NCI-H1417 (cell line): Measurements from ENCODE around the gene PLB1.

ENCODE experiments used
- DNase-seq, 3 experiments: peaks; one replicate each; lab custom pipeline; 2025; lab: John Stamatoyannopoulos, UW

PLB1 gene, protein sequence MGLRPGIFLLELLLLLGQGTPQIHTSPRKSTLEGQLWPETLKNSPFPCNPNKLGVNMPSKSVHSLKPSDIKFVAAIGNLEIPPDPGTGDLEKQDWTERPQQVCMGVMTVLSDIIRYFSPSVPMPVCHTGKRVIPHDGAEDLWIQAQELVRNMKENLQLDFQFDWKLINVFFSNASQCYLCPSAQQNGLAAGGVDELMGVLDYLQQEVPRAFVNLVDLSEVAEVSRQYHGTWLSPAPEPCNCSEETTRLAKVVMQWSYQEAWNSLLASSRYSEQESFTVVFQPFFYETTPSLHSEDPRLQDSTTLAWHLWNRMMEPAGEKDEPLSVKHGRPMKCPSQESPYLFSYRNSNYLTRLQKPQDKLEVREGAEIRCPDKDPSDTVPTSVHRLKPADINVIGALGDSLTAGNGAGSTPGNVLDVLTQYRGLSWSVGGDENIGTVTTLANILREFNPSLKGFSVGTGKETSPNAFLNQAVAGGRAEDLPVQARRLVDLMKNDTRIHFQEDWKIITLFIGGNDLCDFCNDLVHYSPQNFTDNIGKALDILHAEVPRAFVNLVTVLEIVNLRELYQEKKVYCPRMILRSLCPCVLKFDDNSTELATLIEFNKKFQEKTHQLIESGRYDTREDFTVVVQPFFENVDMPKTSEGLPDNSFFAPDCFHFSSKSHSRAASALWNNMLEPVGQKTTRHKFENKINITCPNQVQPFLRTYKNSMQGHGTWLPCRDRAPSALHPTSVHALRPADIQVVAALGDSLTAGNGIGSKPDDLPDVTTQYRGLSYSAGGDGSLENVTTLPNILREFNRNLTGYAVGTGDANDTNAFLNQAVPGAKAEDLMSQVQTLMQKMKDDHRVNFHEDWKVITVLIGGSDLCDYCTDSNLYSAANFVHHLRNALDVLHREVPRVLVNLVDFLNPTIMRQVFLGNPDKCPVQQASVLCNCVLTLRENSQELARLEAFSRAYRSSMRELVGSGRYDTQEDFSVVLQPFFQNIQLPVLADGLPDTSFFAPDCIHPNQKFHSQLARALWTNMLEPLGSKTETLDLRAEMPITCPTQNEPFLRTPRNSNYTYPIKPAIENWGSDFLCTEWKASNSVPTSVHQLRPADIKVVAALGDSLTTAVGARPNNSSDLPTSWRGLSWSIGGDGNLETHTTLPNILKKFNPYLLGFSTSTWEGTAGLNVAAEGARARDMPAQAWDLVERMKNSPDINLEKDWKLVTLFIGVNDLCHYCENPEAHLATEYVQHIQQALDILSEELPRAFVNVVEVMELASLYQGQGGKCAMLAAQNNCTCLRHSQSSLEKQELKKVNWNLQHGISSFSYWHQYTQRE (N-terminal part only)

DNA sequence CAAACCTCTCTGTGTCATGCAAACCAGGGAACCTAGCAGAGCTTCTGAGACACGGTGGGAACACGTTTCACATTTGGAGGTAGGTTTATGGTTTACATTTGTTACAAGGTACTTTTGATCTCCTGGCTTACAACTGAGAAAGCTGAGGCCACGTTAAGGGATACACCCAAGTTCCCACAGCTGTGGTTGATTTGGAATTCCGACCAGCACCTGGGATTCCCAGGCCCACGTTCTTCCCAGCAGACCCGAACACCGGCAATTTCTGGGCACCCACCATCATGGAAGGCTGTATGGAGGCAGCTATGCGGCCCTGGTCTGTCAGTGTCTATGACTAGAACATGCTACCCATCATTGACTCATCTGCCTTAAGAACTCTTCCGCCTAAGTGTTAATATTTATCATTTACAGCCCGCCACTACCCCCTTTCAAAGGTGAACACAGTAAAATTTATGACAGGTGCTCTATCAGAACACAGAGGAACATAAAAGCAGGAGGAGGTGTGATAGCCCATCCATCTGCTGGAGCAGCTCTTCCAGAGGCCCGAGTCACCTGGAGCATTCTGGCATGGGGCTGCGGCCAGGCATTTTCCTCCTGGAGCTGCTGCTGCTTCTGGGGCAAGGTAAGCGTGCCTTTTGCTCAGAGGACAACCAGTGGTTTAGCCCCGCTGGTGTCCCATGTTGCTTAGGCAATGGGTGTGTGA is at the start of gene PLB1:
Gene PLB1 (plus strand): TSS at position 510 of the 700 bp plus-strand sequence. CDS start 55 bp downstream, at position 565.
- no peak for DNase-seq

DNA sequence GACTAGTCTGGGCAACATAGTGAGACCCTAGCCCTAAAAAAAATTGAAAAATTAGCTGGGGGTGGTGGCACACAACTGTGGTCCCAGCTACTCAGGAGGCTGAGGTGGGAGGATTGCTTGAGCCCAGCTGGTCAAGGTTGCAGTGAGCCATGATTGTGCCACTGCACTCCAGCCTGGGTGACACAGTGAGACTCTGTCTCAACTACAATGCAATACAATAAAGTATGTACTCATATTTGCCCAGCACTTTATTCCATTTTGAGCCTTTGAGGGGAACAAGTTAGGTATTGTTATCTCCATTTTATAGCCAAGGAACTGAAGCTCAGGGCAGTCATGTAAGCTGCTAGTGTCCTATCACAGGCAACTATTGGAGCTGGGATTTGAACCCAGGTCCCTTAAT is 49.3 kb upstream of the PLB1 start:
- no peak for DNase-seq

DNA sequence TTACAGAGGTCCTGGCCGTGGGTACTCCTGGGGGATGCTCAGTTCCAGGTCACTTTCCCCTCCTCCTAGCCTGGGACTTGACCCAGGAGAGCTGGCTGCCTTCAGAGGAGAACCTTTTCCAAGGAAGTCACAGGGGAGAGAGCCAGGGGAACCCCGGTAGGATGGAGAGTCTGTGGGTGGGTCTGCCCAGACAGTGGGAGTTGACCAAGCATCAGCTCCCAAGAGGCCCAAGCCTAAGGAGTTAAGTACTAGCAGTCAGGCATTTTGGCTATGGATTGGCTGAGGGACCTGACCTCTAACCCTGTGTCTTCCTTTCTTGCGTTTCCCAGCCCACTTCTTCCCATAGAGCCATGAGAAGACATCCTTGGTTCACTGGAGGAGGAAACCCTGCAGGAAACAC is 48.8 kb upstream of the PLB1 start:
- DNase-seq = no peak

DNA sequence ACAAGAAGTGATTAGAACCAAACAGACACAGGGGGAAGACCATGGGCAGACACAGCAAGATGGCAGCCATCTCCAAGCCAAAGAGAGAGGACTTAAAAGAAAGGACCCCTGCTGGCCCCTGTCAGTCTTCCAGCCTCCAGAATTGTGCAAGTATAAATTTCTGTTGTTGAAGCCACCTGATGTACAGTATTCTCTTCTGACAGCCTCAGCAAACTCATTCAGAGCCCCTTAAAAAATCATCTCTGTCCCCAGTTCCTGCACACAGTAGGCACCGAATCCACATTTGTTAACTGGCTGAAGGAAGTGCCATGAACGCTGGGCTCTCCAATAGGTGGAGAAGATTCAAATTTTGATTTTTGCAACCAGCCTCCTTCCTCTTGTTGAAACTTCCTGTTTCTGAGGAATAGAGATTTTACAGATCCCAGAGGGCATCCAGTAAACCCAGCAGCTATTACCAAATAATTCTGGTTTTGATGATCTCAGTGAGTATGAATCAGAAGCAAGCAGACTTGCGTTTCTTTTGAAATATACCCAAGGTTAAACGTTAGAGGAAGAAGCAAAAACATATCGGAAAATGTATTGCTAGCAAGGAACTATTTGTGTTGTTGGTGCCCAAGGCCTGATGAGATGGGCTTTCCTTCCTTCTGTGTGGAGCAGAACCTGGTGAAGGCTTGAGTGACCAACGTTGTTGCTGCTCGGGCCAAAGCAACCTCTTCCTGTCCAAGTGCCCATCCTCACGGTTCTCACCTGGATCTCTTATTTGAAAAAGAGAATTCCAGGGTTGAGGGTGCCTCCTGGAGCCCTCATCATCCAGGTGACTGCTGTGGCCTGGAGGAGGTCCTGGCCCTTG is 47.7 kb upstream of the PLB1 start:
- no peak for DNase-seq

DNA sequence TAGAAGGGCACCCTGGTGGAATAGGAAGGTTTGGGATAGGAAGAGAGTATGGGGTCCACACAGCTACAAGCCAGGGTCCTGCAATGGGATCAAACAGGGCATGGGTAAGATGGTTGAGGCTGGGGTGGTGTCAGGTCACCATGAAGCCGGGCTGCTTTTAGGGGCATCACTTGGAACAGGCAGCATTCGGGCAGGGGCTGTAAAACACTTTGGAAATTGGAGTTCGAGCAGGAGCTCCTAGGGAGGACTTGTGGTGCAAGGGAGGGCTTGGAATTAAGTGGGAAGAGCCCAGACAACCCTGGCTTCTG is 47.1 kb upstream of the PLB1 start:
- no peak for DNase-seq

DNA sequence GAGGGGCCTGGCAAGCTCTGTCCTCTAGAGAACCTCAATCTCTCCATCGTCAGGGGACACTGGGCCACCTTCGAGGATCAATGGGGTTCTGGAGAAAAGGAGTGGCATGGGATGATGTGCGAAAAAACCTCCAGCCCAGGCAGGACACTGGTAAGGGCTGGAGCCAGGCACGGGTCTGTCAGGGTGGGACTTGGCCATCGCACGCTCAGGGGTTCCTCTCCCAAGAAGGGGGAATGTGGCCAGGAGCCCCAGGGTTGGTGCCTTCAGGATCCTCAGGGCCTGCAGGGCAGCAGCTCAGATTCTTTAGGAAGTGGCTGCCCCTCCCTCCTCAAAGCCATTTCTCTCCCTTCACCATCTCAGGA is 46.8 kb upstream of the PLB1 start:
- DNase-seq = no peak

DNA sequence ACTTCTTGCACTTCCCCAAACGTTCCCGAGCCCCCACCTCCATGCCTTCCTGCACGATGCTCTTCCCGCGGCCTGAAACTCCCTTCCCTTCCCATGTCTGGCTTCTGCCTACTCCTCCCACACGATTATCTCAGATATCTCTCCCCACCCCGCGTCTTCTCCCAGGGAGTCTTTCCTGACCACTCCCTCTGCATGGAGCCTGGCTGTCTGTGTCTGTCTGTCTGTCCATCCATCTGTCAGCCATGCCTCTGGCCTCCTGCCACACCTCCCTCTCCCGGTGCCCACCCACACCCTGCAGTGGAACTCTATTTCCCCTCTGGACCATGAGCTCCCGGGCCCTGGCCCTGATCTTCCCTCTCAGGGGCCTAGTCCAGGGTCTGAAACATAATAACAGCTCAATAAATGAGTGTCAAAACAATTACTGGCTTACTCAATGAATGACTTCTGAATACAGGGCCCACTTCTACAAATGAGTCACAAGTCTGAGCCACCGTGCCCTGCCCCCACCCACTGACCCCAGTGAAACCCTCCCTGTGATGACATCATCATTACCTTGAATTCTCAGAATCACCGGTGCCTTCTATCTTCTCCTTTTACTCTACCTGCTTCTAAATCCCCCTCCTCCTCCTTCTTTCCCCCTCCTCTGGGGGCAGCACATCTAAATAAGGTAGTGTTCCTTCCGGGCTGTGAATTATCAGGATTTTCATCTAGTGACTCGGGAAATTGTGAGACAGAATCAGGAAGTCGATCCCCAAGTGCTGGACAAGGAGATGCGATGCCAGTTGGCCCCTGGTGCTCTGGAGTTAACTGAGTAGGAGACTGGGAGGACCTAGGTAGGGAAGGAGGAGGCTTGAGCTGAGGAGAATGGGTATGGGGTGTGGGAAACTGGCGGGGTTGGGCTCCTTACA is 46.1 kb upstream of the PLB1 start:
- no peak for DNase-seq

DNA sequence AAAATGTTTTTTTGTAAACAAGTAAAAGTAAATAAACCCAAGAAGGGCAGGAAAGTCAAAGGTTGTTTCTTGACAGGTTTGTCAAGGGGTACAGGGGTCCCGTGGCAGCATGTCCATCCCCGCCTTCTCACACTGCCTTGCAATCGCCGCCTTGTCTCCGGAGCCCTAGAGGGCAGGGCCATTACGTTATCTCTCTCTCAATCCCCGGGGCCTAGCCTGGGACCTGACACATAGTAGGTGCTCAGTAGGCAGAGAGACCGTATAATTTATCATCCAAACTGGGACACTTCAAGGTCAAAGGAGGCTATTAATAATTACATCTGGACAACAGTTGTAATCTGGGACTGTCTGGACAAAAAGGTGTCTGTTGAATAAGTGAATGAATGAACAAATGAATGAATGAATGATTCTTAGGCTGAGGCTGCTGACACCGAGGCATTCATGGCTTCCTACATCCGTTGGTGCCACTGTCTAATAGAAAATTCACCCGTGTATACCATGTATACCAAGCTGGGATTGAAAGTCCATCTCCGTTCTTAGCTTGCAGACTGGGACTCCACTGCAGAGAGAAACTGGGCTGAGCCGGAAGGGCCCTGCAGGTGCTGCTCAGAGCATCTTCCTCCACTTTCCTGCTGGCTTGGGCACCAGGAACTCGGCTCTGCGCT is 44.8 kb upstream of the PLB1 start:
- DNase-seq = no peak

DNA sequence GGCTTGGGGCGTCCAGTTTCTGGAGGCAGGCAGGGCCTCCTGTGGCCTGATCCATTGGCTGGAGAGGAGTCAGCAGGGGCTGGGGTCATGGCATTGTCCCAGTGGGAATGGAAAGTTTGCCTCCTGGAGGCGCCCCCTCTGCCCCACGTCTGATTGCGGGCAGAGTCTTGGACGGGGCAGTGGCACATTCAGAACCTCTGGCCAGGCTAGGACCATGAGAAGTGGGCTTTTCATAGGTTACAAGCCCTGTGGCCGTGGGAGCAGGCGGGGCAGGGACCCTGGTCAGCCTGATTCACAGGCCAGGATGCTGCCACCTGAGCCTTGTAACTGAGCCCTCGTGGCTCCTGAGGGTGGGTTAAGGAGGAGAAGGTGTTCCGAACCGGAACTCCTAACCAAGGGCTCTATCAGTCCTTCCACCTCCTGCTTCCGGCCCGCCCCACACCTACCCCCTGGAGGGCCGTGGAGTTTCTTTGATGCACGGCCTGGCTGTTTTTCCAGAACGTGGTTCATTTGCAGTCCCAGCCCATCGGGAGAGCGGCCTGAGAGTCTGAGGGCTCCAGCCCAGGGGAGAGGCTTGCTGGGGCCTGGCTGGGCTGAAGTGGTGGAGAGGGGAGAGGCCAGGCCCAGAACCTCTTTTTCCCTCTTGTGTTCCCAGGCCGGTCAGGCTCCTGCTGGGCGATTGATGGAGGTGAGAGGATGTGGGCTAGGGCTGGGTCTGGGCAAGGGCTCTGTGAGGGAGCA is 43.9 kb upstream of the PLB1 start:
- no peak for DNase-seq

DNA sequence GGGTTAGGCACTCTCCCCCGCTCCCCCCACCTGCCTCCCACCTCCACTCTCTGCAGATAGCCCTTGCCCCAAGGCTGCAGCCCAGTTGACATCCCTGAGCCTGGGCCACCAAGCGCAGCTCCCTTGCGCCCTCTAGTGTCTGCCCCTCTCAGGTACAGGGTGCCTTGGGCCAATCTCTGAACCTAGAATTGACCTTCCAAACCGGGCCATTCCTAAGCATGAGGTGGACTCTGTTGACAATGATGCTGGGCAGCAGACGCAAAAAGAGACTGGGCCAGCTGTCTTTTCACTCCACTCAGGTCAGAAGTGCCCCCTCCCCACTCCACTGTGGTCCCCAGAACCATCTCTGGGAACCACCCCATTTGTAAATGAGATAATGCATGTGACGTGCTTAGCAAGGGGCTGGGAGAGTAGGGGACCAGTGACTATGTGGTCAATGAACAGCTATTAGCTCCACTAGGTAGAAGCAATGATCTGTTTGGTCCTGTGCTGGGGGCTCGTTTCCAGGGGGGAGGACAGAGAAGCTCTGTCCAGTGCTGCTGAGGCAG is 43.3 kb upstream of the PLB1 start:
- peak; percentile 22 to 69 (median 39) for DNase-seq

DNA sequence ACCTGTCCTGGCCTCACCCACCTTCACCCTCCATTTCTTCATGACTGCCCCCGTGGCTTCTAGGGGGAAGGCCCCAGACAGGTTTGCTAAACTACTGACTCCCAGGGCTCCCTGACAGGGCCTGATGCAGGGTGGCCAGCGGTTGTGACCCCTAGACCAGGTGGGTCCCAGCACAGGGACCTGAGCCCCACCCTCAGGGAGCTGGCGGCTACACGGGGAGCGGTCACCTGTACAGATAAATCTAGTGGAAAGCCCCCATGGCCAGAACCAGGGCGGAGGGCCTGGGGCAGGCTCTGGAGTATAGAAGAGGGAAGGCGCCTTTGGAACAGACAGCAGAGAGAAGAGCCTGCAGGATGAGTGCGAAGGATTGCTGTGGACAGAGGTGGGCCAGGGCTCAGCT is 42.5 kb upstream of the PLB1 start:
- DNase-seq = no peak

DNA sequence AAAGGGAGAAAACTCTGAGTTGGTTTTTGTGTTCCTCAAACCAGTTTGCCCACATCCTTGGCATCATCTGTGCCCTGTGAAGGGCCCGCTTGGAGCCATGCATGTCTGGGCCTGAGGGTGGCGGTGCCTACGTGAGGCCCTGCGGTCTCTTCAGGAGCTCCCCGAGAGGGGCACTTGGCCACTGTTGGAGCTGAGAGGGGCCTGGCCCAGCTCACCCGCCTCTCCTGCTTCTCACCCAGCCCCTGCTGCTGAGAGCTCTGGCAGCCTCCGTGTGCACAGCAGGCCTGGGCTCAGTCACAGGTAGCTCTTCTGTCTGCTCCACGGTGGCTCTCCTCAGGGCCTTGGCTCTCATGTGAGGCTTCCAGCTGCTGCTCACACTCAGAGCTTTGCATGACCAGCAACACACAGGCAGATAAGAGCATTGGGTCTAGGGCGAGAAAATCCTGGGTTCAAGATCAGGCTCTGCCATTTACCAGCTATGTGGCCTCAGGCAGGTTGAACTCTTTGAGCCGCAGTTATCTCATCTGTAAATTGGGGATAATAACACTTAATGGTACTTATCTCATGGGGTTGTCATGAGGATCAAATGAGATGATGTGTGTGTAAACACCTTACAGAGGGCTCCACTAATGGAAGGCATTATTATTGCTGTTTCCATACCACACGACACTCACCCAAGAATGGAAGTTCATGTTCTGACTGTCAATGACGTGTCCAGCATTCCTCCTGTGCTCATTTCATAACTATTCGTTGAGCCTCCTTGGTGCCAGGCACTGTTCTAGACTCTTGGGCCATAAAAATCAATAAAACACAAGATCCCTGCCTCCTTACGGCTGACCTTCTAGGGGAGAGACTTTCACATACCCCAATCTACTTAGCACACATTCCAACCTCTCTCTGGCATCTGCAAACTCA is 41.6 kb upstream of the PLB1 start:
- DNase-seq = peak in 1 of 3 experiments; percentile 42

DNA sequence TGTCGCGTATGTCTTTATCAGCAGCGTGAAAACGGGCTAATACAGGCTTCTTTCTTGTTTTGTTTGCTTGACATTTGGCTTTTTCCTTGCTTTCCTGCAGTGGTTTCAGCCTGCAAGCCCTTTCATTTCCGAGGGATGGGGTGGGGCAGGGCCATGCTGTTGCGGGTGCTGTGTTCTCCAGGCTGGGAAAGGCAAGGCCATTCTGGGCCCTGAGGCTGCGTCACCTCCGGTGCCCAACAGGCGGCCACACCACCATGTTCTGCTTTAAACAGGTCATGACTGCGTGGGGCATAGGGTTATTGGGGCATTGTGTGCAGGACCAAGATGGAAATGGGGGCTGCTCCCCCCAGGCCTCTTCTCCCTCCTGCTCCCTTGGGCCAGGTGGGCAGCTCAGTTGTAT is 38.6 kb upstream of the PLB1 start:
- DNase-seq = no peak

DNA sequence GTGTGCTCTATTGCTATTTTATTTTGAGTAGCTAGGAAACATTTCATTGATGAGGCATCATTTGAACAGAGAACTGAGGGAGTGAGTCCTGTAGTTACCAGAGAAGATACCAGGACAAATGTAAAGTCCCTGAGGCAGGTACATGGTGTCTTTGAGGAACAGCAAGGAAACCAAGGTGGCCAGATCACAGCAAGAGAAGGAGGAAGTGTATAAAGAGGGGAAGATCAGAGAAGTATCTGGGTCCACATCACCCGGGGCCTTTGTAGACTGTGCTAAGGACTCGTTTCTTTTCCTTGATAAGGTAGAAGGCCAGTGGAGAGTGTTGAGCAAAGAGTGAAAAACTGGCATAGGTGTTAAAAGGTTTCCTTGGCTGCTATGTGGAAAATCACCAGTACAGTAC is 34.8 kb upstream of the PLB1 start:
- DNase-seq = no peak

DNA sequence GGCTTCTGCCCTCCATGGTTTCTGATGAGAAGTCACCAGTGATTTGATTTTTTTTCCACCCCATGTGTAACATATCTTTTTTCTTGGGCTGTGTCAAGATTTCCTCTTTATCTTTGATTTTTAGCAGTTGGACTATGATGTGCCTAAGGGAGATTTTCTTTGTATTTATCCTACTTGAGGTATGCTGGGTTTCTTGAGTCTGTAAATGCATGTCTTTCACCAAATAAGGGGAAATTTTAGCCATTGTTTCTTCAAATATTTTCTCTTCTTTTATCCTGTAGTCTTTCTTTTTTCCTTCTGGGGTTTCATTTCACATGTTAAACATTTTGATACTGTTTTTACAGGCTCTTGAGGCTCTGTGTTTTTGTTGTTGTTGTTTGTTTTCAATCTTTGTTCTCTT is 33.7 kb upstream of the PLB1 start:
- DNase-seq = no peak

DNA sequence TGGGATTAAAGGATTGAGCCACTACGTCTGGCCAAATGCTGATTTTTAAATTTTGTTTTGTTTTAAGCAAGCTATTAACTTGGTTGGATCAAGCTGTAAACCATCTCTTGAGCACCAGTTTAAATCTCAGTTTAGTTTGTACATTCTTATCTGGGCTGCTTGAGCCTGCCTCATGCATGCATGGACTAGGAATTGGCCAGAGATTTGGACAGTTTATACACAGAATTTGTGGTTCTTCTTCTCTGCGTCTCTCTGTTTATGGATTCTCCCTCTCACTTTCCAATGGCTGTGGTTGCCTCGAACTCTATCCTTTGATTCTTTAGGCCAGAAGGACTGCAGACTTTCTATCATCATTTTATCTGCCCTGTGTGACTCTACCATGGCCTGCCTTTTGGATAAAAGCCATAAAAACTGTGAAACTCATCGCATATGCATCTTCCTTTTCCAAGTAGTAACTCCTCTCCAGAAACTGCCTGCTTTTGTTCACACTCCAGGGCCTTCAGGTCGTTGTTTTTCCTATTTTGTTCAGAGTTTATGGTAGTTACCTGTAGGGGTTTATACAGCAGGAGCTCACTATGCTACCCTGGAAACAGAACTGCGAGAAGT is 32.5 kb upstream of the PLB1 start:
- DNase-seq = no peak

DNA sequence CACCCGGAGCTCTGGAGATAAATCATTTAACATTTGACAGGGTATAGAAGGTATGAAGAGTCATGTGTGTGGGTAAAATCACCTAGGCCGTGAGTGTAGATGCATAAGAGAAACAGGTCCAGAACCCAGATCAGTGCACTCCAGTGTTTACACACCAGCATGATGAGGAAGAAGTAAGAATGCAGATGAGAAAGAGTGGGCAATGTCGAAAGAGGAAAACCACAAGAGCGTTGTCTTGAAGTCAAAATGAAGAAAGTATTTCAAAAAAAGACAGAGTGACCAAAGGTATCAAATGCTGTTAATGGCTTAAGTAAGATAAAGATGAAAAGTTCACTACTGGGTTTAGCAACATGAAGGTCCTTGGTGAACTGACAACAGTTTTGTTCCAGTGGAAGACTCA is 32.0 kb upstream of the PLB1 start:
- no peak for DNase-seq
